Activated naive CD4-positive, alpha-beta T cell treated with anti-CD3 and anti-CD28 coated beads, Interleukin-2, amount 10 ng/mL, durations not matched to agents 7 days and 5 days (primary cell): ENCODE results near the gene DOK5.
"Not testable (repeated sequence)": the region's sequence is repeated elsewhere in the genome, so short reads cannot be mapped to it uniquely, and the experiment has no call there.

Source experiments
- CTCF ChIA-PET: fragments of 350-600 bp; sonication (Branson Sonifier 250); formaldehyde crosslinking; loops from one replicate; lab custom pipeline; 2021; ENCODE audit warnings: antibody characterized with exemption; lab: Charles Lee
- DNase-seq: peaks from one replicate; pipeline ENCODE4 v3.0.0-alpha.2; 2020
- H3K27ac Mint-ChIP-seq: one replicate; pipeline ENCODE4 v1.8.0; 2021; ENCODE audit warnings: mild to moderate bottlenecking, moderate library complexity, mixed read lengths
- H3K27me3 Mint-ChIP-seq: one replicate; pipeline ENCODE4 v1.8.0; 2021; ENCODE audit warnings: mild to moderate bottlenecking, mixed read lengths
- H3K36me3 Mint-ChIP-seq: one replicate; pipeline ENCODE4 v1.8.0; 2021; ENCODE audit warnings: mixed read lengths
- H3K4me1 Mint-ChIP-seq: one replicate; pipeline ENCODE4 v1.8.0; 2021; ENCODE audit warnings: mixed read lengths
- H3K4me3 Mint-ChIP-seq: one replicate; pipeline ENCODE4 v1.8.0; 2021; ENCODE audit warnings: mild to moderate bottlenecking, moderate library complexity, mixed read lengths
- H3K9me3 Mint-ChIP-seq: one replicate; pipeline ENCODE4 v1.8.0; 2021; ENCODE audit warnings: mixed read lengths

Gene DOK5

DNA sequence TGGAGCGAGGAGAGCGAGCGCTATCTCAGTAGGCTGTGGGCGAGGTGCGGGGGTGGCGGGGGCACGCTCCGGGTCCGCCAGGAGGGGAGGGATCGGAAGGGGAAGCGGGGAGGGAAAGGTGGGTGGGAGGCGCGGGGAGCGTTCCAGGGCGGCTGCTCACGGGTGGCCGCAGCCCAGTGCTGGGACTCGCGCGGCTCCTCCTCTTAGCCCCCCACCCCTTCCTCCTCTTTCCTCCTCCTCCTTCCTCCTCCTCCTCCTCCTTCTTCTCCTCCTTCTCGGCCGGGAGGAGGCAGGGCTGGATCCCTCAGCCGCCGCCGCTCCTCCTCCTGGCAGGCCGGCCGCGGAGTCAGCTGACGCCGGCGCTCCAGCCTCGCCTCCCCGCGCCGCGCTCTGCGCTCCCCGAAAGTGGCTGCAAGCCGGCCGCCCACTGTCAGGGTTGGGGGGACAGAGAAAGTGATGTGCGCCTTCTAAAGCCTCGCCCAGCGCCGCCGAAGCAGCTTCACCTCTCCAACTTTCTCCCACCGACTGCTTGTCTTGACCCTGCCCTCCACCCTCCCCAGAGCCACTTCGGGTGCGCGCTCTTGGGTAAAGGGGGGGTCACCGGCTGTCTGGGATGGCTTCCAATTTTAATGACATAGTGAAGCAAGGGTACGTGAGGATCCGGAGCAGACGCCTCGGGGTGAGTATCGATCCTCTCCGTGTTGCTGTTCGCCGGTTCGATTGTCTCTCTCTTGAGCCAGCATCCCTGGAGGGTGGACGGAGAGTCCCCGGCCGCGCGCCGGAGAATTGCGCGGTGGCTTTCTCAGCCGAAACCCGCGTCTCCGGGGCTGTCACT is at the start of gene DOK5:
DOK5 (plus strand) TSS at position 260 of the 835 bp plus-strand sequence; CDS start at position 614, 354 bp downstream.
- CTCF ChIA-PET: no interaction called here
- Mint-ChIP-seq H3K4me3 (no peak within 1 kb of the TSS), H3K27ac (no peak within 1 kb of the TSS), H3K27me3 (peaks cover 41% of the 10 kb centered on the region), H3K36me3 (no peaks in the 10 kb centered on the region), H3K4me1 (no peaks in the 10 kb centered on the region), H3K9me3 (no peaks in the 10 kb centered on the region)
- no peak for DNase-seq

GRCh38 chr20:54429364-54429763 is 46.0 kb upstream of the DOK5 start:
- Mint-ChIP-seq H3K27me3 (no peaks in the 10 kb centered on the region), H3K27ac (no peak overlapping the region), H3K36me3 (no peaks in the 10 kb centered on the region), H3K9me3 (peaks cover 5% of the 10 kb centered on the region), H3K4me1 (no peaks in the 10 kb centered on the region), H3K4me3 (no peak overlapping the region)
- CTCF ChIA-PET: no interaction called here
- no peak for DNase-seq

DNA sequence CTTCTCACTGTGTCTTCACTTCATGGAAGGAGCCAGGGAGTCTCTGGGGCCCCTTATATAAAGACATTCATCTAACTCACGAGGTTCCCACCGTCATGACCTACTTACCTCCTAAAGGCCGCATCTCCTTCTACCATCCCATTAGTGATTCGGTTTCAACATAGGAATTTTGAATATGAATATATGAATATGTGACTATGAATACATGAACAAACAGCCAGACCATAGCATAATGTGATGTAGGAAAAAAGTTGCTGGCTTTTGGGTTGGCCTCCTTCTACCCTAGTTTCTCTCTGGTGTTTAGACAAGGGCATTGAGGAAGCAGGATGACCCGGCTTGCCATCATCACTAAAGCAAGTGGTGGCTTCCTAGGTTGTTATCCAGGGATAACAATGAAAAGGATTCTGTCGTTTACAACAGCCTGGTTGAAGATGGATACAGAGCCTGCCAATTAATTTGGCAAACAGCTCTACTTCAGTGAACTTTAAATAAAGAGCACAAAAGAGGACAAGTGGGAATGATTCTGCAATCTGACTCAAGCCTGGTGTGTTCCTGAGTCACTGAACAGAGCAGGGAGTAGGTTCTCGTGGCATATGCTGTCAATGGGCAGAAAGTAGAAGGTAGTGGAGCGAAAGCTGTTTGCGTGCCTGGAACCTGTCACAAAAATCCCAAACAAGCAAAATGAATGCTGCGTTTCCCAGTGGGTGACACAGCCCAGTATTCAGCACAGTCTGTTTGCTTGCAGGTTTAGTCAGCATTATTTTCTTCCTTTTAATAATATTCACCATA is 44.0 kb upstream of the DOK5 start:
- Mint-ChIP-seq H3K27me3 (no peaks in the 10 kb centered on the region), H3K9me3 (no peaks in the 10 kb centered on the region), H3K4me1 (no peaks in the 10 kb centered on the region)

GRCh38 chr20:54432966-54433365 is 42.4 kb upstream of the DOK5 start:
- H3K36me3 Mint-ChIP-seq: no peaks in the 10 kb centered on the region
- no peak for DNase-seq
- H3K27me3 Mint-ChIP-seq: no peaks in the 10 kb centered on the region
- no peak overlapping the region for H3K4me3 Mint-ChIP-seq
- H3K9me3 Mint-ChIP-seq: no peaks in the 10 kb centered on the region
- no peaks in the 10 kb centered on the region for H3K4me1 Mint-ChIP-seq
- CTCF ChIA-PET: no interaction called here
- H3K27ac Mint-ChIP-seq: no peak overlapping the region

More for the DNA sequence above, 44.0 kb upstream of the DOK5 start:
- Mint-ChIP-seq H3K27ac (no peak overlapping the region), H3K36me3 (no peaks in the 10 kb centered on the region), H3K4me3 (no peak overlapping the region)
- CTCF ChIA-PET: no interaction called here
- no peak for DNase-seq

DNA sequence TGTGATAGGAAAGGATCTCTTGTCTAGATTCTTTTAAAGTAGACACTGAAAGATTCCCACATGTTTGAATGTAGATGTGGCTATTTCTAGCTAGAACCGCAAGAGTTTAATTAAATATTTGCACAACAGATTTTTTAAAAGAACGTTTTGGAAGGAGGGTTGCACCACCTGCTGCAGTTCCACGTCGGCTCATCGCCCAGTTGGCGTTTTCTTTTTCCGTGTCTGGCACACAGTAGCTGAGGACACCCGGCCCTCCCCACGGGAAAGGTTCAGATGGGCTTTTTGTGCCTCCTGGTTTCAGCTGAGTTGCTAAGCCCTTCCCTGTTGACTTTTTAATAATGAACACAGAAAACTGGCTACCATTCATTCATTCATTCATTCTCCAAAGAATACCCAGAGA is 41.8 kb upstream of the DOK5 start:
- H3K36me3 Mint-ChIP-seq: no peaks in the 10 kb centered on the region
- H3K9me3 Mint-ChIP-seq: no peaks in the 10 kb centered on the region
- CTCF ChIA-PET: no interaction called here

GRCh38 chr20:54434196-54434595 is 41.2 kb upstream of the DOK5 start:
- no peak overlapping the region for H3K4me3 Mint-ChIP-seq
- H3K27me3 Mint-ChIP-seq: no peaks in the 10 kb centered on the region

More for the DNA sequence above, 41.8 kb upstream of the DOK5 start:
- Mint-ChIP-seq H3K27me3 (no peaks in the 10 kb centered on the region), H3K4me1 (no peaks in the 10 kb centered on the region), H3K27ac (no peak overlapping the region), H3K4me3 (no peak overlapping the region)
- no peak for DNase-seq

DNA sequence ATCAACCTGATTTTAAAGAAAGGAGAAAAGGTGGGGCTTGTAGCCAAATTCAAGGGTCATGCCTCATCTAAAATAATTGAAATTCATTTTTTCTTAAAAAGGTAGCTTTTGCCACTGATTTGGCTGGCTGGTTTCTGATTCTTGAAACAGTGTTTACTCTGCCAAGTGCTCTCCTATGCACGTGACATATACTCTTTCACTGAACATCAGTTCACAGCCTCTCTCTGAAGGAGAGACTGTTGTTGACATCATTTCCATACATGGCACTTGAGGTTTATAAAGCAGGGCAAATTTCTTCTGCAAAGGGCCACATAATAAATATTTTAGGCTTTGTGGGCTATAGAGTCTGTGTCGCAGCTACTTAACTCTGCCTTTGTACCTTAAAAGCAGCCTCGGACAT is 40.4 kb upstream of the DOK5 start:
- H3K36me3 Mint-ChIP-seq: no peaks in the 10 kb centered on the region
- no peaks in the 10 kb centered on the region for H3K27me3 Mint-ChIP-seq
- H3K9me3 Mint-ChIP-seq: no peaks in the 10 kb centered on the region
- CTCF ChIA-PET: no interaction called here
- no peaks in the 10 kb centered on the region for H3K4me1 Mint-ChIP-seq
- no peak overlapping the region for H3K4me3 Mint-ChIP-seq
- no peak for DNase-seq
- H3K27ac Mint-ChIP-seq: no peak overlapping the region

More at GRCh38 chr20:54434196-54434595, 41.2 kb upstream of the DOK5 start:
- no peaks in the 10 kb centered on the region for H3K36me3 Mint-ChIP-seq
- H3K4me1 Mint-ChIP-seq: no peaks in the 10 kb centered on the region
- no peak for DNase-seq
- H3K9me3 Mint-ChIP-seq: no peaks in the 10 kb centered on the region
- CTCF ChIA-PET: no interaction called here
- H3K27ac Mint-ChIP-seq: no peak overlapping the region

GRCh38 chr20:54436410-54436809 is 39.0 kb upstream of the DOK5 start:
- H3K4me1 Mint-ChIP-seq, DNase-seq, H3K27ac Mint-ChIP-seq, H3K36me3 Mint-ChIP-seq, H3K4me3 Mint-ChIP-seq, CTCF ChIA-PET, H3K27me3 Mint-ChIP-seq, H3K9me3 Mint-ChIP-seq: not testable (repeated sequence)

DNA sequence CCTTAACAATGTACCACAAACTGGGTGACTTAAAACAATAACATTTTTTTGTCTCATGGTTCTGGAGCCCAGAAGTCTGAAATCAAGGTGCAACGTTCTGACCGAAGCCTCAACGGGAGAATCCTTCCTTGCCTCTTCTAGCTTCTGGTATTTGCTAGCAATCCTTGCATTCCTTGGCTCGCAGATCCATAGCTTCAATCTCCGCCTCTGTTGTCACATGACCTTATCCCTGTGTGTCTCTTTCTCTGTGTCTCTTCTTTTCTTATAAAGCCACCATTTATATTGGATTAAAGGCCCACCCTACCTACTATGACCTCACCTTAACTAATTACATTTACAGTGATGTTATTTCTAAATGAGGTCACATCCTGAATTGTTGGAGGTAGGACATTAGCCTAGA is 37.2 kb upstream of the DOK5 start:
- Mint-ChIP-seq H3K9me3 (no peaks in the 10 kb centered on the region), H3K27ac (no peak overlapping the region), H3K4me3 (no peak overlapping the region), H3K27me3 (no peaks in the 10 kb centered on the region), H3K4me1 (no peaks in the 10 kb centered on the region), H3K36me3 (no peaks in the 10 kb centered on the region)
- no peak for DNase-seq
- CTCF ChIA-PET: no interaction called here

GRCh38 chr20:54450207-54450606 is 25.2 kb upstream of the DOK5 start:
- H3K27ac Mint-ChIP-seq: no peak overlapping the region
- CTCF ChIA-PET: interaction anchor here (0.6 kb wide), 1 partner anchor 499 kb away, joined by 3 read pairs; no protein-coding TSS in a partner anchor
- H3K27me3 Mint-ChIP-seq: no peaks in the 10 kb centered on the region
- H3K4me1 Mint-ChIP-seq: no peaks in the 10 kb centered on the region
- no peak for DNase-seq
- H3K9me3 Mint-ChIP-seq: peaks cover 6% of the 10 kb centered on the region
- H3K36me3 Mint-ChIP-seq: no peaks in the 10 kb centered on the region
- no peak overlapping the region for H3K4me3 Mint-ChIP-seq

GRCh38 chr20:54451171-54451570 is 24.2 kb upstream of the DOK5 start:
- no peak for DNase-seq
- no peaks in the 10 kb centered on the region for H3K36me3 Mint-ChIP-seq
- H3K4me1 Mint-ChIP-seq: no peaks in the 10 kb centered on the region
- H3K4me3 Mint-ChIP-seq: no peak overlapping the region
- peaks cover 6% of the 10 kb centered on the region for H3K9me3 Mint-ChIP-seq
- H3K27me3 Mint-ChIP-seq: no peaks in the 10 kb centered on the region
- CTCF ChIA-PET: no interaction called here
- no peak overlapping the region for H3K27ac Mint-ChIP-seq

DNA sequence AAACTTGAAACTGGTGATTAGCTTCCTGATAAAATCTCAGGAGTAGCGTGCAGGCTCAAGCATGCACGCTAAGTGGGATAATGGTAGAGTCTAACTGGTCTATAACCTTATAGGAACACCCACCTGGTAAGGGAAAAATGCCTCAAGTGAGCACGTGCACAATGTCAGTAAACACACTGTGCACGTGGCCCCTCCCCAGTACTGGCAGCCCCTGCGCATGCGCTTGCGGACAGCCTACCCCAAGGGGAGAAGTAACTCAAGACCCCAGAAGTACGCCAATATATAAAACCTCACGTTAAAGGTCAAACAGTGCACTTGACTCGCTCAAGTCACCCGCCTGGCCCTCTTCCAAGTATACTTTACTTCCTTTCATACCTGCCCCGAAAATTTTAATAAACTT is 23.1 kb upstream of the DOK5 start:
- no peaks in the 10 kb centered on the region for H3K27me3 Mint-ChIP-seq
- no peaks in the 10 kb centered on the region for H3K36me3 Mint-ChIP-seq
- CTCF ChIA-PET: no interaction called here
- H3K27ac Mint-ChIP-seq: no peak overlapping the region
- no peaks in the 10 kb centered on the region for H3K4me1 Mint-ChIP-seq
- H3K9me3 Mint-ChIP-seq: peaks cover 6% of the 10 kb centered on the region
- DNase-seq: no peak
- no peak overlapping the region for H3K4me3 Mint-ChIP-seq

DNA sequence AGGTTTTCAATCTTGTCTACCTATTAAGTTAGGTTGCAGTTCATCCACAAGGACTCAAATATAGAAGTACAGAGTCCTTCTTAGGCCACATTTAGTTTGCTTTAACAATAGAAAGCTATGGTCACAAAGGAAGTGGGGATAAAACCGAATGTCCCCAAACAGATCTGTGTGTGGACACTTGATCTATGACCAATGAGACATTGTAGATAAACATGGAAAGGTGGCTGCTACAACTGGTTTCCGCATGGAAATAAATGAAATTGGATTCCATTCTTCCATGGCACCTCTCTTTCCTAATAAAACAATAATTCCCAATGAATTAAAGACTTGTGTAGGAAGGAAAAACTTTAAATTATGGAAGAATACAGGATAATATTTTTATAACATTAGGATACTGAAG is 20.4 kb upstream of the DOK5 start:
- no peaks in the 10 kb centered on the region for H3K4me1 Mint-ChIP-seq
- peaks cover 6% of the 10 kb centered on the region for H3K9me3 Mint-ChIP-seq
- no peaks in the 10 kb centered on the region for H3K27me3 Mint-ChIP-seq
- H3K36me3 Mint-ChIP-seq: no peaks in the 10 kb centered on the region
- no peak overlapping the region for H3K4me3 Mint-ChIP-seq
- CTCF ChIA-PET: interaction anchor here (0.7 kb wide), 1 partner anchor 144 kb away, joined by 4 read pairs; no protein-coding TSS in a partner anchor
- no peak for DNase-seq
- no peak overlapping the region for H3K27ac Mint-ChIP-seq

- Mint-ChIP-seq H3K4me1 (no peaks in the 10 kb centered on the region), H3K27ac (no peak overlapping the region), H3K27me3 (no peaks in the 10 kb centered on the region), H3K4me3 (no peak overlapping the region), H3K36me3 (no peaks in the 10 kb centered on the region), H3K9me3 (peaks cover 6% of the 10 kb centered on the region)
- CTCF ChIA-PET: no interaction called here
- DNase-seq: no peak
Observed at GRCh38 chr20:54456423-54456822, 19.0 kb upstream of the DOK5 start.

GRCh38 chr20:54456961-54457360 is 18.4 kb upstream of the DOK5 start:
- Mint-ChIP-seq H3K4me3 (no peak overlapping the region), H3K27ac (no peak overlapping the region), H3K27me3 (no peaks in the 10 kb centered on the region), H3K36me3 (no peaks in the 10 kb centered on the region), H3K9me3 (peaks cover 6% of the 10 kb centered on the region), H3K4me1 (no peaks in the 10 kb centered on the region)
- no peak for DNase-seq
- CTCF ChIA-PET: no interaction called here
